Measurements from ENCODE around the gene KRTAP4-16. TPM values are rescaled to one million over a fixed set of nuclear protein-coding genes. Genes with fewer than 3 reads are reported as not detected.

The KRTAP4-16 gene
- total and polyA plus RNA-seq, 2 of the 8 experiments (the other 6 are each of a cell fraction or from before 2014, with no cell fraction given), result not detected

DNA sequence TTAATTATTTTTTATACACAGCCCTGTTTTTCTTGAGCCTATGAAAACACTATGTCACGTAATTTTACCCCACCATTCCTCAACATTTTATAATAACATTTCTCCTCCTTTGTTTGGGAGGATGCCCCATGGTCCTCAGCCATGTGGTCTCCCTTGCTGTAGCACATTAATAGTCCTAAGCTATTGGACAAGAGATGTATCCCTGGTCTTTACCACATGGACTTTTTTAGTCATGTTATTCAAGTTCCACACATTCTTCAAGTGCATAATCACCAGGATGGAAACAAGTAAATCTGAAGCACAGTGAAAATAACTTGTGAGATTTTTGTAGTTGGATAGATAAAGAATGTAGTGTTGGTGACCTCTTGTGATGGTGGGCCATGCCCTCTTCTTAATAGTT is 40.0 kb downstream of the KRTAP4-16 start:
- WGBS, 2 experiments (ENCODE audit: extremely low coverage in 1 of 2, insufficient coverage in 1 of 2, insufficient read length in 1 of 2, insufficient replicate concordance in 2 of 2, low coverage in 1 of 2, low lambda C conversion rate in 2 of 2, missing lambda C conversion rate in 1 of 2), result 92% methylated on average over 1 of the region's 1 CpG; no CpG with 5 or more reads in 1 of the 2 experiments
- Histone ChIP-seq H2BK120ac (replicated peaks; ENCODE audit: low read depth, low read length) (no peak overlapping the region), H2BK5ac (ENCODE audit: low read depth, low read length) (no peak overlapping the region), H4K5ac (ENCODE audit: insufficient read length, low read depth, low read length) (no peak overlapping the region), H4K91ac (replicated peaks; ENCODE audit: insufficient read length, low read length) (no peak overlapping the region), H3K18ac (ENCODE audit: extremely low read depth, low read length) (no peak overlapping the region), H3K27me3 (replicated peaks in 1 of 4; ENCODE audit: control insufficient read depth in 3 of 4, extremely low read depth in 1 of 4, insufficient read depth in 3 of 4, low read length in 3 of 4) (no peaks in the 10 kb centered on the region), H3K23me2 (ENCODE audit: low read depth, low read length) (no peaks in the 10 kb centered on the region), H3K4me3 (ENCODE audit: extremely low read depth in 1 of 4, insufficient read depth in 2 of 4, low read depth in 3 of 4, low read length in 4 of 4) (no peak overlapping the region), H3K79me1 (ENCODE audit: low read depth, low read length) (no peaks in the 10 kb centered on the region), H3K56ac (replicated peaks; ENCODE audit: insufficient read length, low read depth, low read length) (no peak overlapping the region), H4K8ac (ENCODE audit: extremely low read depth, insufficient read depth, low read length) (no peak overlapping the region), H2BK15ac (ENCODE audit: low read length) (no peak overlapping the region), H2BK20ac (ENCODE audit: low read length) (no peak overlapping the region), H3K23ac (ENCODE audit: insufficient read length) (no peak overlapping the region), H3K4ac (replicated peaks; ENCODE audit: insufficient read length, low read depth, low read length) (no peak overlapping the region), H3K79me2 (ENCODE audit: control insufficient read depth in 1 of 2, insufficient read depth in 2 of 2, low read length in 2 of 2) (no peaks in the 10 kb centered on the region), H2BK12ac (ENCODE audit: low read depth, low read length) (no peak overlapping the region), H3K36me3 (ENCODE audit: control insufficient read depth in 2 of 4, insufficient read depth in 4 of 4, low read length in 3 of 4) (no peaks in the 10 kb centered on the region), H2AK5ac (ENCODE audit: low read depth, low read length) (no peak overlapping the region), H4K20me1 (replicated peaks in 1 of 2; ENCODE audit: control insufficient read depth in 1 of 2, insufficient read depth in 2 of 2, low read length in 2 of 2) (no peaks in the 10 kb centered on the region), H3K14ac (ENCODE audit: insufficient read length) (no peak overlapping the region), H2AFZ (ENCODE audit: low read length) (no peak overlapping the region), H3K9ac (replicated peaks in 1 of 4; ENCODE audit: extremely low read depth in 1 of 4, low read depth in 3 of 4, low read length in 3 of 4) (no peak overlapping the region), H3K4me1 (replicated peaks in 1 of 4; ENCODE audit: control insufficient read depth in 3 of 4, insufficient read depth in 4 of 4, low read length in 3 of 4) (no peaks in the 10 kb centered on the region), H3K9me3 (ENCODE audit: insufficient read depth in 2 of 2, low read depth in 1 of 2, low read length in 1 of 2) (0 out of 4 replicates have a peak, but pooled peaks cover 0 to 4% of the 10 kb centered on the region in 2 experiments), H3K4me2 (ENCODE audit: insufficient read depth in 1 of 2, low read depth in 2 of 2, low read length in 2 of 2) (no peak overlapping the region), H3K27ac (ENCODE audit: low read depth, low read length) (no peak overlapping the region)
- no peak for DNase-seq (ENCODE audit: low read depth in 1 of 2, low spot score in 2 of 2)
- ChIA-PET CTCF (ENCODE audit: partially characterized antibody) (no interaction called here), POLR2A (ENCODE audit: partially characterized antibody) (no interaction called here)
- FAIRE-seq, result no peak
- TF ChIP-seq SP2 (IDR thresholded peaks at IDR 0.05; ENCODE audit: low read length), result no peak
- TF ChIP-seq CBX5 (IDR thresholded peaks at IDR 0.05; ENCODE audit: low read depth, low read length), result no peak
